H1 (cell line): ENCODE results near the gene MFNG. TPM values are rescaled to one million over a fixed set of nuclear protein-coding genes. Genes with fewer than 3 reads are reported as not detected.

Source experiments
- CTCF ChIA-PET: fragments of 300-600 bp; sonication (Branson Sonifier 250); formaldehyde crosslinking; loops from one replicate; lab custom pipeline; 2021; ENCODE audit not compliant: partially characterized antibody; lab: Charles Lee
- POLR2A ChIA-PET: fragments of 300-600 bp; sonication (Branson Sonifier 250); formaldehyde crosslinking; loops from one replicate; lab custom pipeline; 2021; ENCODE audit warnings: inconsistent platforms; ENCODE audit not compliant: partially characterized antibody; lab: Charles Lee
- DNase-seq, 2 experiments: peaks; one replicate each; pipeline versions ENCODE4 v3.0.0 to v3.0.0-alpha.2; 2010 to 2022; ENCODE audit warnings: low spot score in 2 of 2, low read depth in 1 of 2, mixed read lengths in 1 of 2
- FAIRE-seq: peaks from 2 replicates; lab custom pipeline; 2011; peaks lifted over from hg19 to GRCh38; lab: Jason Lieb, UNC
- H2AFZ ChIP-seq: 2 replicates; pipeline ENCODE4 v1.8.1; 2012; ENCODE audit warnings: low read length, inconsistent platforms
- H2AK5ac ChIP-seq: 2 replicates; pipeline ENCODE4 v1.6.1; 2013; ENCODE audit warnings: low read depth, low read length
- H2BK120ac ChIP-seq: replicated peaks from 2 replicates; pipeline ENCODE3; 2013; ENCODE audit warnings: low read depth, low read length, inconsistent platforms
- H2BK12ac ChIP-seq: 2 replicates; pipeline ENCODE4 v1.6.1; 2013; ENCODE audit warnings: low read depth, low read length
- H2BK15ac ChIP-seq: 2 replicates; pipeline ENCODE4 v1.6.1; 2013; ENCODE audit warnings: low read length
- H2BK20ac ChIP-seq: 2 replicates; pipeline ENCODE4 v1.6.1; 2013; ENCODE audit warnings: low read length
- H2BK5ac ChIP-seq: 2 replicates; pipeline ENCODE4 v1.6.1; 2013; ENCODE audit warnings: low read depth, low read length
- H3K14ac ChIP-seq: 2 replicates; pipeline ENCODE4 v1.6.1; 2013; ENCODE audit warnings: inconsistent platforms; ENCODE audit not compliant: insufficient read length
- H3K18ac ChIP-seq: 2 replicates; pipeline ENCODE4 v1.6.1; 2013; ENCODE audit warnings: low read length; ENCODE audit errors: extremely low read depth
- H3K23ac ChIP-seq: 2 replicates; pipeline ENCODE4 v1.6.1; 2013; ENCODE audit warnings: inconsistent platforms; ENCODE audit not compliant: insufficient read length
- H3K23me2 ChIP-seq: 2 replicates; pipeline ENCODE4 v1.6.1; 2013; ENCODE audit warnings: low read depth, low read length
- H3K27ac ChIP-seq: 2 replicates; pipeline ENCODE4 v1.6.1; 2011; ENCODE audit warnings: low read depth, low read length, inconsistent platforms
- H3K27me3 ChIP-seq, 4 experiments: replicated peaks in 1 of 4; 1 replicate in 1 of 4; 2 replicates in 3 of 4; pipeline versions ENCODE4 v1.6.1 to v1.8.1; 2011 to 2013; ENCODE audit warnings: low read length in 3 of 4, mild to moderate bottlenecking in 3 of 4, inconsistent platforms in 2 of 4, mixed read lengths in 2 of 4, moderate library complexity in 1 of 4; ENCODE audit not compliant: control insufficient read depth in 3 of 4, insufficient read depth in 3 of 4; ENCODE audit errors: extremely low read depth in 1 of 4
- H3K36me3 ChIP-seq, 4 experiments: 2 replicates each; pipeline versions ENCODE4 v1.6.1 to v1.8.1; 2011 to 2013; ENCODE audit warnings: mild to moderate bottlenecking in 4 of 4, low read length in 3 of 4, moderate library complexity in 2 of 4, control low read depth in 1 of 4, inconsistent platforms in 1 of 4; ENCODE audit not compliant: insufficient read depth in 4 of 4, control insufficient read depth in 2 of 4
- H3K4ac ChIP-seq: replicated peaks from 2 replicates; pipeline ENCODE3; 2013; ENCODE audit warnings: low read length, low read depth, mixed read lengths, inconsistent platforms; ENCODE audit not compliant: insufficient read length
- H3K4me1 ChIP-seq, 4 experiments: replicated peaks in 1 of 4; 1 replicate in 1 of 4; 2 replicates in 3 of 4; pipeline versions ENCODE4 v1.6.1 to v1.8.1; 2011 to 2013; ENCODE audit warnings: low read length in 3 of 4, inconsistent platforms in 2 of 4, mixed read lengths in 1 of 4; ENCODE audit not compliant: insufficient read depth in 4 of 4, control insufficient read depth in 3 of 4
- H3K4me2 ChIP-seq, 2 experiments: 2 replicates each; pipeline versions ENCODE4 v1.6.1 to v1.8.1; 2011 to 2013; ENCODE audit warnings: low read depth in 2 of 2, low read length in 2 of 2, control low read depth in 1 of 2, inconsistent platforms in 1 of 2, mild to moderate bottlenecking in 1 of 2; ENCODE audit not compliant: insufficient read depth in 1 of 2
- H3K4me3 ChIP-seq, 4 experiments: fragments of 200-600, 300-600 bp in 1 of 4; sonication (generic), shearing (Covaris generic), sonication (Bioruptor Twin) in 1 of 4; 2 replicates each; pipeline versions ENCODE4 v1.5.1 to v1.8.1; 2011 to 2016; ENCODE audit warnings: low read length in 4 of 4, low read depth in 3 of 4, control low read depth in 2 of 4, inconsistent platforms in 2 of 4, mild to moderate bottlenecking in 2 of 4, mixed read lengths in 1 of 4, moderate library complexity in 1 of 4; ENCODE audit not compliant: insufficient read depth in 2 of 4; ENCODE audit errors: extremely low read depth in 1 of 4
- H3K56ac ChIP-seq: replicated peaks from 2 replicates; pipeline ENCODE3; 2013; ENCODE audit warnings: low read depth, mild to moderate bottlenecking, mixed read lengths, low read length, inconsistent platforms; ENCODE audit not compliant: insufficient read length
- H3K79me1 ChIP-seq: 2 replicates; pipeline ENCODE4 v1.6.1; 2013; ENCODE audit warnings: low read depth, low read length, control low read depth
- H3K79me2 ChIP-seq, 2 experiments: 2 replicates each; pipeline versions ENCODE4 v1.6.1 to v1.8.1; 2012 to 2013; ENCODE audit warnings: low read length in 2 of 2, mild to moderate bottlenecking in 2 of 2, inconsistent platforms in 1 of 2; ENCODE audit not compliant: insufficient read depth in 2 of 2, control insufficient read depth in 1 of 2
- H3K9ac ChIP-seq, 4 experiments: replicated peaks in 1 of 4; 1 replicate in 1 of 4; 2 replicates in 3 of 4; pipeline versions ENCODE4 v1.6.1 to v1.8.1; 2011 to 2013; ENCODE audit warnings: low read depth in 3 of 4, low read length in 3 of 4, control low read depth in 2 of 4, mild to moderate bottlenecking in 2 of 4, moderate library complexity in 2 of 4, inconsistent platforms in 1 of 4; ENCODE audit errors: extremely low read depth in 1 of 4
- H3K9me3 ChIP-seq, 2 experiments: 2 replicates each; pipeline versions ENCODE4 v1.6.1 to v1.8.1; 2012 to 2013; ENCODE audit warnings: mild to moderate bottlenecking in 2 of 2, moderate library complexity in 2 of 2, control low read depth in 1 of 2, inconsistent platforms in 1 of 2, low read depth in 1 of 2, low read length in 1 of 2, mixed read lengths in 1 of 2; ENCODE audit not compliant: insufficient read depth in 2 of 2
- H4K20me1 ChIP-seq, 2 experiments: replicated peaks in 1 of 2; 2 replicates each; pipeline versions ENCODE3 to v1.8.1; 2011 to 2013; ENCODE audit warnings: inconsistent platforms in 2 of 2, low read length in 2 of 2, mild to moderate bottlenecking in 1 of 2; ENCODE audit not compliant: insufficient read depth in 2 of 2, control insufficient read depth in 1 of 2
- H4K5ac ChIP-seq: 2 replicates; pipeline ENCODE4 v1.6.1; 2013; ENCODE audit warnings: low read length, low read depth, mixed read lengths, inconsistent platforms; ENCODE audit not compliant: insufficient read length
- H4K8ac ChIP-seq: 2 replicates; pipeline ENCODE4 v1.8.0; 2013; ENCODE audit warnings: mild to moderate bottlenecking, moderate library complexity, low read length, inconsistent platforms; ENCODE audit not compliant: insufficient read depth; ENCODE audit errors: extremely low read depth
- H4K91ac ChIP-seq: replicated peaks from 2 replicates; pipeline ENCODE3; 2013; ENCODE audit warnings: low read length, mixed read lengths, inconsistent platforms; ENCODE audit not compliant: insufficient read length
- E2F6 ChIP-seq: IDR thresholded peaks from 2 replicates; pipeline ENCODE4 v1.6.1; 2012; ENCODE audit warnings: inconsistent platforms
- KDM1A ChIP-seq: fragments of 200-600, 300-600 bp; sonication (generic); IDR thresholded peaks from 2 replicates; pipeline ENCODE4 v1.7.1; 2016; ENCODE audit warnings: mild to moderate bottlenecking, low read length, borderline replicate concordance
- POLR2A ChIP-seq, 2 experiments: IDR thresholded peaks; 1 replicate in 1 of 2; 2 replicates in 1 of 2; pipeline ENCODE4 v1.6.1; 2011; ENCODE audit warnings: low read depth in 2 of 2, low read length in 2 of 2, mild to moderate bottlenecking in 2 of 2; ENCODE audit errors: control extremely low read depth in 1 of 2
- SIN3A ChIP-seq, 2 experiments: IDR thresholded peaks in 1 of 2; conservative IDR thresholded peaks in 1 of 2; 2 replicates each; pipeline ENCODE4 v1.6.1; 2011 to 2012; ENCODE audit warnings: low read length in 2 of 2, improper control_type of control experiment in 1 of 2, low read depth in 1 of 2, mild to moderate bottlenecking in 1 of 2
- WGBS, 2 experiments: shearing (Covaris generic) in 1 of 2; methylation state at CpG; one replicate each; pipeline versions ENCODE4 v1.1.6 to v1.1.7; 2013 to 2015; ENCODE audit warnings: low lambda C conversion rate in 2 of 2, mixed read lengths in 2 of 2, inconsistent platforms in 1 of 2, low coverage in 1 of 2, missing lambda C conversion rate in 1 of 2; ENCODE audit not compliant: insufficient replicate concordance in 2 of 2, insufficient coverage in 1 of 2, insufficient read length in 1 of 2; ENCODE audit errors: extremely low coverage in 1 of 2, missing lambda C conversion rate in 1 of 2; 5-methylcytosine and 5-hydroxymethylcytosine counted together
- polyA plus RNA-seq, 7 experiments: library from polyadenylated mRNA; depleted of rRNA in 3 of 7; stranded (reverse) in 5 of 7; unstranded in 2 of 7; fragments of >200 nt in 5 of 7; fragments of 200-250 nt in 2 of 7; gene quantifications; 1 replicate in 5 of 7; 2 replicates in 1 of 7; 4 replicates in 1 of 7; pipeline versions ENCODE4 v1.2.1 to v1.2.3, GENCODE V29; 2011 to 2013; ENCODE audit warnings: missing spikeins in 2 of 7, mixed read lengths in 2 of 7
- total RNA-seq: library from RNA; stranded (reverse); fragmentation: NEBNext Ultra II Directional; extraction: Animal tissue kit (Norgen Biotek cat#: 25700); gene quantifications from 2 replicates; pipeline ENCODE4 v1.2.1, GENCODE V29; 2021

MFNG gene
- total and polyA plus RNA-seq, 2 of the 8 experiments (the other 6 are each of a cell fraction or from before 2014, with no cell fraction given), result 1.7 to 5.5 TPM

DNA sequence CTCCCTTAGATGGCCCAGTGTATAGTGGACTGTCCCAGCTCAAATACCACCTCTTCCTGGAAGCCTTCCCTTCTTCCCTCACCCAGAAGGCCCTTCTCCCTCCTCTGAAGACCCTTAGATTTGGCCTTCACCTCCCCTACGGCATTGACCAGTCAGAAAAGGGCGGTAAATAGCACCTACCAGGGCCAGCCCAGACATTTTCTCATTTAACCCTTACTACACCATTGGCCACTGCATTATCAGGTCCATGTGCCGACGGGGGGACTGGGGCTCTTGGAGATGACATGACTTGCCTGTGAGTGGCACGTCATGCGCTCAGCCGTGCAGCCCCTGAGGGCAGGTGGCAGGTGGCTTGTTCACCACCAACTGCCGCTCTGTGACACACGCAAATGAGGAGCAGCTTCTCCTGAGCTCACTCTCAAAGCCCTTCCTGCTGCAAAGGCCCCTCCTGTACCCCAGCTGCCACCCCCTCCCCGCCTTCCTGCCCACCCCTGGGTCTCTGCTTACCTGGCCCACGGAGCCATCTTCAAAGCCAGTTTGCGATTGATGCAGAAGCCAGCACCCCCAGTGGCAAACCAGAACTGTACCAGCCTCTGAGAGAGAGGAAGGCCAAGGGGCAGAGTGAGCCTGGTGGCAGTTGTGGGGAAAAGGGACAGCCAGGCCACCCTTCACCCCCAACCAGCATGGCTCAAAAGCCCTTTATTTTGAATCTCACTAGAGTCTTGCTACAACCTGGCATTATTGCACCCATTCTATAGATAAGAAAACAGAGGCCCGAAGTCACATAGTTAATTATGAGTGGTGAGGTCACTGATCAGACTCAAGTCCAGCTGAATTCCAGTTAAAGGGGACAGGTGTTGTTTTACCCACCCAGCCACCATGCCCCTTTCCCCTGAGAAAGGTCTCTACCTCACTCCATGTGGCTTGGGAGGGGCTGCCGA lies 9.5 kb downstream of the MFNG start:
- no peaks in the 10 kb centered on the region for H3K79me1 ChIP-seq
- H3K27ac ChIP-seq, result no peak overlapping the region
- no peak overlapping the region for H4K5ac ChIP-seq
- H4K91ac ChIP-seq, result no peak overlapping the region
- FAIRE-seq, result no peak
- no peaks in the 10 kb centered on the region; a peak in 2 of 7 replicates for H3K4me1 ChIP-seq
- H3K79me2 ChIP-seq, result no peaks in the 10 kb centered on the region
- no peak overlapping the region for H2BK12ac ChIP-seq
- no peak overlapping the region for H3K9ac ChIP-seq
- no peak overlapping the region; the same call in 1 of the 2 replicates for H4K8ac ChIP-seq
- POLR2A ChIA-PET, result interaction anchor here (0.6 to 1.2 kb wide), 2 partner anchors 8 to 14 kb away, joined by 3 read pairs; no protein-coding TSS in a partner anchor
- no peak overlapping the region for H3K23ac ChIP-seq
- no peak overlapping the region for H3K4me3 ChIP-seq
- no peak overlapping the region for H3K4ac ChIP-seq
- H4K20me1 ChIP-seq, result peaks cover 1 to 2% of the 10 kb centered on the region in 2 experiments
- no peak overlapping the region for H2AFZ ChIP-seq
- DNase-seq, result no peak
- no peak overlapping the region for H3K14ac ChIP-seq
- H3K4me2 ChIP-seq, result no peak overlapping the region
- no peak for TF ChIP-seq POLR2A (IDR thresholded peaks at IDR 0.05; ENCODE audit: control extremely low read depth in 1 of 2, low read depth in 2 of 2, low read length in 2 of 2)
- no peak for TF ChIP-seq SIN3A (conservative IDR thresholded peaks at IDR 0.05 in 1 of 2, IDR thresholded peaks at IDR 0.05 in 1 of 2; ENCODE audit: low read depth in 1 of 2, low read length in 2 of 2)
- 0 out of 2 replicates have a peak, but pooled peaks have one; percentile 34 for TF ChIP-seq KDM1A
- TF ChIP-seq E2F6, result peak; percentile 60
- H2AK5ac ChIP-seq, result no peak overlapping the region
- no peak overlapping the region for H3K56ac ChIP-seq
- H3K18ac ChIP-seq, result no peak overlapping the region
- CTCF ChIA-PET, result interaction anchor here (0.7 to 14.2 kb wide), 6 partner anchors 10 to 216 kb away, joined by 3 to 312 read pairs (median 4); partner anchors contain the start of gene MFNG
- H2BK120ac ChIP-seq, result no peak overlapping the region
- H3K36me3 ChIP-seq, result no peaks in the 10 kb centered on the region
- H2BK5ac ChIP-seq, result no peak overlapping the region
- H3K27me3 ChIP-seq, result no peaks in the 10 kb centered on the region
- 82% methylated on average over 10 of the region's 14 CpGs; no CpG with 5 or more reads in 1 of the 2 experiments for WGBS, 2 experiments
- no peaks in the 10 kb centered on the region for H3K9me3 ChIP-seq
- peaks cover 2% of the 10 kb centered on the region; the same call in 1 of the 2 replicates for H3K23me2 ChIP-seq
- H2BK20ac ChIP-seq, result no peak overlapping the region
- no peak overlapping the region for H2BK15ac ChIP-seq
